Small intestine (tissue), 7 donors: ENCODE measurements around the gene FAT2. TPM values are rescaled to one million over a fixed set of nuclear protein-coding genes. Genes with fewer than 3 reads are reported as not detected.

Experiments
- DNase-seq, 2 donors: peaks; one replicate each; pipeline versions ENCODE4 v3.0.0 to v3.0.0-alpha.2; 2013
- FAIRE-seq: peaks from 2 replicates; lab custom pipeline; 2012; peaks lifted over from hg19 to GRCh38; lab: Jason Lieb, UNC
- H3K27ac ChIP-seq, 3 donors: one replicate each; pipeline ENCODE4 v1.5.1; 2013; ENCODE audit warnings: low read length in 2 of 3, mild to moderate bottlenecking in 2 of 3, control low read depth in 1 of 3, inconsistent platforms in 1 of 3, low read depth in 1 of 3, moderate library complexity in 1 of 3
- H3K27me3 ChIP-seq, 3 donors: one replicate each; pipeline ENCODE4 v1.6.1; 2013; ENCODE audit warnings: low read length in 3 of 3, inconsistent platforms in 1 of 3; ENCODE audit not compliant: control insufficient read depth in 3 of 3, insufficient read depth in 3 of 3
- H3K36me3 ChIP-seq, 3 donors: one replicate each; pipeline ENCODE4 v1.6.1; 2013; ENCODE audit warnings: low read length in 3 of 3, inconsistent platforms in 1 of 3, low read depth in 1 of 3, mild to moderate bottlenecking in 1 of 3, moderate library complexity in 1 of 3; ENCODE audit not compliant: control insufficient read depth in 3 of 3, insufficient read depth in 2 of 3
- H3K4me1 ChIP-seq, 3 donors: one replicate each; pipeline ENCODE4 v1.6.1; 2013; ENCODE audit warnings: low read length in 2 of 3, inconsistent platforms in 1 of 3, low read depth in 1 of 3, mild to moderate bottlenecking in 1 of 3, moderate library complexity in 1 of 3; ENCODE audit not compliant: control insufficient read depth in 3 of 3, insufficient read depth in 2 of 3
- H3K4me3 ChIP-seq, 3 donors: one replicate each; pipeline ENCODE4 v1.5.1; 2013; ENCODE audit warnings: low read length in 3 of 3, control low read depth in 1 of 3, inconsistent platforms in 1 of 3, low read depth in 1 of 3, mild to moderate bottlenecking in 1 of 3, moderate library complexity in 1 of 3
- H3K9me3 ChIP-seq, 2 donors: one replicate each; pipeline ENCODE4 v1.6.1; 2013; ENCODE audit warnings: low read depth in 1 of 2, low read length in 1 of 2; ENCODE audit not compliant: control insufficient read depth in 2 of 2, insufficient read depth in 1 of 2
- WGBS, 3 donors: extraction: QIAGEN DNeasy Blood & Tissue Kit; methylation state at CpG; one replicate each; pipeline ENCODE4 v1.1.7; 2013; 5-methylcytosine and 5-hydroxymethylcytosine counted together
- polyA plus RNA-seq, 4 donors: library from polyadenylated mRNA; stranded (reverse) in 3 of 4; unstranded in 1 of 4; fragments of 200-250 nt in 3 of 4; fragments of 120-200 nt in 1 of 4; gene quantifications; one replicate each; pipeline versions ENCODE4 v1.2.1 to v1.2.3, GENCODE V29; 2013
- donor health status: healthy with polysubstance abuse.
- donor health status: control.
- donor health status: control.
- donor health status: Bipolar disorder and iron deficiency.
- donor health status: healthy.

The FAT2 gene
- polyA plus RNA-seq, 4 donors = 0.01 to 0.49 TPM; not detected in 2

GRCh38 chr5:151630088-151630487 lies 39.0 kb upstream of the FAT2 start:
- no peak overlapping the region for H3K27ac ChIP-seq
- H3K27me3 ChIP-seq = peaks cover 0 to 3% (median 2%) of the 10 kb centered on the region in 3 donors
- H3K9me3 ChIP-seq = no peaks in the 10 kb centered on the region
- DNase-seq (no peak), FAIRE-seq (no peak)
- H3K4me3 ChIP-seq = no peak overlapping the region
- H3K4me1 ChIP-seq = no peaks in the 10 kb centered on the region
- no peaks in the 10 kb centered on the region for H3K36me3 ChIP-seq

GRCh38 chr5:151628112-151628823 lies 37.1 kb upstream of the FAT2 start:
- no peak overlapping the region for H3K27ac ChIP-seq
- H3K36me3 ChIP-seq = no peaks in the 10 kb centered on the region
- WGBS, 3 donors = 74 to 85% (median 76%) methylated on average over 7 of the region's 7 CpGs
- H3K27me3 ChIP-seq = peaks cover 0 to 2% (median 0%) of the 10 kb centered on the region in 3 donors
- DNase-seq (no peak), FAIRE-seq (no peak)
- H3K9me3 ChIP-seq = no peaks in the 10 kb centered on the region
- H3K4me1 ChIP-seq = no peaks in the 10 kb centered on the region
- H3K4me3 ChIP-seq = no peak overlapping the region

GRCh38 chr5:151627650-151628049 lies 36.5 kb upstream of the FAT2 start:
- WGBS, 3 donors = 72 to 82% (median 79%) methylated on average over 6 of the region's 6 CpGs
- no peak for DNase-seq
- Histone ChIP-seq H3K27ac (no peak overlapping the region), H3K36me3 (no peaks in the 10 kb centered on the region), H3K4me1 (no peaks in the 10 kb centered on the region), H3K27me3 (peaks cover 0 to 2% (median 0%) of the 10 kb centered on the region in 3 donors), H3K4me3 (no peak overlapping the region), H3K9me3 (no peaks in the 10 kb centered on the region)
- FAIRE-seq = no peak

GRCh38 chr5:151625285-151625684 lies 34.2 kb upstream of the FAT2 start:
- Histone ChIP-seq H3K36me3 (no peaks in the 10 kb centered on the region), H3K9me3 (no peaks in the 10 kb centered on the region), H3K27ac (no peak overlapping the region), H3K4me1 (no peaks in the 10 kb centered on the region), H3K27me3 (peaks cover 0 to 6% (median 0%) of the 10 kb centered on the region in 3 donors), H3K4me3 (no peak overlapping the region)
- 78 to 84% (median 78%) methylated on average over 9 of the region's 9 CpGs for WGBS, 3 donors
- DNase-seq (no peak), FAIRE-seq (no peak)

- H3K4me1 ChIP-seq = no peaks in the 10 kb centered on the region
- H3K27ac ChIP-seq = no peak overlapping the region
- peaks cover 0 to 7% (median 0%) of the 10 kb centered on the region in 3 donors for H3K27me3 ChIP-seq
- DNase-seq (no peak), FAIRE-seq (no peak)
- H3K36me3 ChIP-seq = no peaks in the 10 kb centered on the region
- 68 to 71% (median 69%) methylated on average over 8 of the region's 8 CpGs for WGBS, 3 donors
- H3K9me3 ChIP-seq = no peaks in the 10 kb centered on the region
- no peak overlapping the region for H3K4me3 ChIP-seq
Observed at GRCh38 chr5:151624476-151624875, 33.3 kb upstream of the FAT2 start.

GRCh38 chr5:151622367-151623088 lies 31.4 kb upstream of the FAT2 start:
- 41 to 61% (median 43%) methylated on average over 12 of the region's 12 CpGs for WGBS, 3 donors
- H3K36me3 ChIP-seq = no peaks in the 10 kb centered on the region
- H3K9me3 ChIP-seq = peaks cover 0 to 3% of the 10 kb centered on the region in 2 donors
- H3K4me1 ChIP-seq = no peaks in the 10 kb centered on the region
- no peak overlapping the region for H3K4me3 ChIP-seq
- DNase-seq (no peak), FAIRE-seq (no peak)
- peaks cover 0 to 6% (median 0%) of the 10 kb centered on the region in 3 donors for H3K27me3 ChIP-seq
- H3K27ac ChIP-seq = no peak overlapping the region

- H3K27ac ChIP-seq = no peak overlapping the region
- no peak for FAIRE-seq
Observed at GRCh38 chr5:151620461-151620840, 29.3 kb upstream of the FAT2 start.

GRCh38 chr5:151619812-151620460 lies 28.8 kb upstream of the FAT2 start:
- Histone ChIP-seq H3K4me3 (no peak overlapping the region), H3K36me3 (no peaks in the 10 kb centered on the region), H3K27ac (no peak overlapping the region), H3K27me3 (peaks cover 0 to 6% (median 0%) of the 10 kb centered on the region in 3 donors), H3K9me3 (peaks cover 0 to 3% of the 10 kb centered on the region in 2 donors), H3K4me1 (no peaks in the 10 kb centered on the region)
- FAIRE-seq = no peak
- DNase-seq = no peak
- 68 to 83% (median 69%) methylated on average over 5 to 6 of the region's 6 CpGs for WGBS, 3 donors

More at GRCh38 chr5:151620461-151620840, 29.3 kb upstream of the FAT2 start:
- 80 to 87% (median 81%) methylated on average over 6 of the region's 6 CpGs for WGBS, 3 donors
- H3K4me1 ChIP-seq = no peaks in the 10 kb centered on the region
- DNase-seq = no peak
- peaks cover 0 to 3% of the 10 kb centered on the region in 2 donors for H3K9me3 ChIP-seq
- H3K36me3 ChIP-seq = no peaks in the 10 kb centered on the region
- H3K27me3 ChIP-seq = peaks cover 0 to 6% (median 0%) of the 10 kb centered on the region in 3 donors
- H3K4me3 ChIP-seq = no peak overlapping the region
